ENCODE data around the gene LRRC75A.

LRRC75A gene

DNA sequence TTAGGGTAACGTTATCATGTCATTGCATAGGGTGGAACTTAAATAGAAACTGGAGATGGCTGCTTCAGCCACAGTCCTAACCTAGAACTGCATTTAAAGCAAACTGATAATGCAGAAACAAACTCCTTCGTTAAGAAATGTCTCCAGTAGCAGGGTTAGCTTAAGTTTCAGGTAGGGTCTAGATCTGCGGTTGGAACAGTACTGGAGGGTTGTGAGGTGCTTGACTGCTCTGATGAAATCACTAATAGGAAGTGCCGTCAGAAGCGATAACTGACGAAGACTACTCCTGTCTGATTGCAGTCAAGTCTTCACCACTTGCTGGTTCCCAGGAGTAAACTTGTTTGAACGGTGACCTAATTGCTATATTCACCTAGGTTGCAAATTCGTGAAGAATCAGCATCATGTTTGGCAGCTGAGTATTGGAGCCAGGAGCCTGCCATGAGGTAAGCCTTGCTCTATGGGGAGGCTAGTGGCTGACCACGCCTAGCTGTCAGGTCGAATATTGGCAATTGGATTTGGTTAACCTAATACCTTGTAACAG lies 52.1 kb downstream of the LRRC75A start:
- TF ChIP-seq CTCF (IDR thresholded peaks at IDR 0.05; ENCODE audit: low read depth, low read length, missing control alignments) = no peak
- H3K4me3 ChIP-seq (ENCODE audit: low read depth, low read length) = peak overlapping the region; percentile 68
- no peak for DNase-seq (ENCODE audit: low read depth)

DNA sequence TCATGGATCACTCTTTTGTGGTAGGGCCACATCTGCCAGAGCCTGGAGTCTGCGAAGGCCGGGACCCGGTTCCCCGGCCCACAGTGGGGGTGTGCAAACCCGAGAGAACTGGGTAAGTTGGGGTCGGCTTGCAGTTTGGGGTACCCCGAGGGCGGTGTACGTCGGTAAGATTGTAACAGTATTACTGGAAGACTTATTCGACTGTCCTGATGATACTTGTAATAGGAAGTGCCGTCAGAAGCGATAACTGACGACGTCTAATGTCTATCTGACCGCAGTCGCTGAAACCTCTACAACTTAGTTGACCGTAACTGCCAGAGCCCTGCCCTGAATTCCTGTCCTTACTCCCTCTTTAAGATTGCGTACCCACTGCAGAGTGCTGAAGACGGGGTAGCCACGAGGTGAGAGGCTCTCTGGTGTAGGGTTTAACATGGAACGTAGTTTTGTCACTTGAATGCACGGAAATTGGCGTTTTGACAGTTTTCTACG lies 52.6 kb downstream of the LRRC75A start:
- TF ChIP-seq CTCF (IDR thresholded peaks at IDR 0.05; ENCODE audit: low read depth, low read length, missing control alignments) = no peak
- peak overlapping the region; percentile 68 for H3K4me3 ChIP-seq (ENCODE audit: low read depth, low read length)
- DNase-seq (ENCODE audit: low read depth) = no peak

GRCh38 chr17:16438557-16439302 lies 53.3 kb downstream of the LRRC75A start:
- DNase-seq (ENCODE audit: low read depth) = peak; percentile 99
- peak overlapping the region; percentile 68 for H3K4me3 ChIP-seq (ENCODE audit: low read depth, low read length)
- TF ChIP-seq CTCF (IDR thresholded peaks at IDR 0.05; ENCODE audit: low read depth, low read length, missing control alignments) = no peak

DNA sequence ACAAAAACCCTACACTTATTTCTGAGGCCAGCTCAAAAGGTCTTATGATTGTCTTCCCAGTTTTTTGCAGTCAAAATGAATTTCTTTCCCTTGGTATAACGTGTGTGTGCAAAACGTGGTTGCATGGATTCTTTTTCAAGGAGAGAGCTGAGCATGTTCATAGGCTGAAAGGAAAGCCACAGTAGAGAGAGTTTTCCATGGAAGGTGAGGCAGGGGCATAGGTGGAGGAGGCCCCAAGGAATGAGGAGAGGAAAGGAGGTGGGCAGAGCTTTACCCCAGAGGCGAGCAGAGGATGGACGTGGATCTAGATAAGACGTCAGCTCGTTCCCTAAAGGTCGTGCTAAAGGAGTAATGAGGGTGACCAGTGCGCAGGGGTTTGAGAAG lies 53.8 kb downstream of the LRRC75A start:
- H3K4me3 ChIP-seq (ENCODE audit: low read depth, low read length) = peak overlapping the region; percentile 68
- no peak for DNase-seq (ENCODE audit: low read depth)

GRCh38 chr17:16437083-16437482 lies 54.9 kb downstream of the LRRC75A start:
- TF ChIP-seq CTCF (IDR thresholded peaks at IDR 0.05; ENCODE audit: low read depth, low read length, missing control alignments) = no peak
- no peak overlapping the region for H3K4me3 ChIP-seq (ENCODE audit: low read depth, low read length)
- no peak for DNase-seq (ENCODE audit: low read depth)

More for the DNA sequence above, 53.8 kb downstream of the LRRC75A start:
- no peak for TF ChIP-seq CTCF (IDR thresholded peaks at IDR 0.05; ENCODE audit: low read depth, low read length, missing control alignments)

DNA sequence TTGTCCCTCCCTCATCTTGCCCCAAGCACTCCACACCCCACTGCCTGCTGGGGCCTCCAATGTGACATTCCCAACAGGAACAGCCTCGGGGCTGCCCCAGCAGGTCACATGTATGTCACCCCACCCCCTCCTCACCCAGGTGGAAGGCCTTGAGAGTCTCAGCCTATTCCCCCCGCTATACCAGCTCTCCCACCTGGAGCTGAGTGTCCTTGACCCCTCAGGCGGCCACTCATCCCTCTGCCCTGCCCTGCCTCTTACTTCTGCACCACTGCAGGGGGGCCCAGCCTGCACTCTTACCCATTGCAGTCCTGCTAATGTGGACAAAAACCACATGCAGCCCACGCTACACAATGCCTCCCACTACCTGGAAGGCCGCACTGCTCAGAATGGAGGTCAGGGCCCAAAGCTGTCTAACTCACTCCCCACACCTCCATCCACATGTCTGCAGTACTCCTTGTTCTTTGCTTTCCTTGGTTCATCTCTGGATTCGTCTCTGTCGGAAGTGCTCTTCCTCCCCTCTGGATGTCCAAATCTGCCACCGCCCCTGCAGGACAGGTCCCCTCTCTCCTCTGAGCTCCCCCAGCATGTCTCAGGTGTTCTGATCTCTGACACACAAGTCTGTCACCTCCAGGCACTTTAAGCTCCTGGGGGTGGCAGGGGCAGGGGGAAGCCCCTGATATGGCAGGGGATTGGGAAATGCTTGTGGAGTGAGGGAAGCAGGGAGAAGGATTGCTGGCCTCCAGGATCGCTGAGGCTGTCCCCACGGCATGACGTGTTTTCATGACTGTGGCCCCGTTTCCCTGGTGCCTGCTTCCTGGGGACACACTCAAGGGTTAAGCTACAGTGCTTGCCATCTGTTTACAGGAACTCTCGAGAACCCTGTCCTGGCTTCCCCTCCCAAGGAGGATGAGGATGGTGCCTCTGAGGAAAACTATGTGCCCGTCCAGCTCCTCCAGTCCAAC lies 55.8 kb downstream of the LRRC75A start:
- DNase-seq (ENCODE audit: low read depth) = no peak

More for the DNA sequence above, 55.8 kb downstream of the LRRC75A start:
- H3K4me3 ChIP-seq (ENCODE audit: low read depth, low read length) = no peak overlapping the region
- no peak for TF ChIP-seq CTCF (IDR thresholded peaks at IDR 0.05; ENCODE audit: low read depth, low read length, missing control alignments)

Data from GM12864 (cell line).